ENCODE results near the gene FNDC3B. TPM values are rescaled to one million over a fixed set of nuclear protein-coding genes. Genes with fewer than 3 reads are reported as not detected.
"Not testable (repeated sequence)": the region's sequence is repeated elsewhere in the genome, so short reads cannot be mapped to it uniquely, and the experiment has no call there.

FNDC3B gene
- polyA plus RNA-seq, 2 of the 4 experiments (the other 2 are of a cell fraction) = 29.5 to 33.6 TPM

DNA sequence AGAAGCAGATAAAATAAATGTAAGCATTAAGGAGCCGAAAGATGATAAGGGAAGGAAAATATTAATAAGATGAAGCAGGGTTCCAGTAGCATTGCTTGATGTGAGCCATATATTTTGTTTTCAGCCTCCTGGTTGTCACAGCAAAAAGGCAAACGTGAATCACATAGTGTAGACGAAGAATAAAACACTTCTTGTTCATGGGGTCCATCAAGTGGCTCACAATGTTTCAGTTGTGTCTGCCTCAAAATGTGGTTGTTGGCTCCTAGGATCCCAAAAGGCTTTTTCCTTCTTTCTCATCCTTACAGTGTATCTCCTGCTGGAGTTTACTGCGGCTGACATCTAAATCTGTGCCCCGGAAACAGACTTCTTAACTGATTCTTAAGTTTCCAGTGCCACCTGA is 213.8 kb downstream of the FNDC3B start (continued):
- TF ChIP-seq KDM5A (IDR thresholded peaks at IDR 0.05) (no peak), EP300 (IDR thresholded peaks at IDR 0.05) (no peak), HOXB5 (CRISPR knock-in tag; IDR thresholded peaks at IDR 0.05) (no peak)
- TF ChIP-seq, protein P1, sequence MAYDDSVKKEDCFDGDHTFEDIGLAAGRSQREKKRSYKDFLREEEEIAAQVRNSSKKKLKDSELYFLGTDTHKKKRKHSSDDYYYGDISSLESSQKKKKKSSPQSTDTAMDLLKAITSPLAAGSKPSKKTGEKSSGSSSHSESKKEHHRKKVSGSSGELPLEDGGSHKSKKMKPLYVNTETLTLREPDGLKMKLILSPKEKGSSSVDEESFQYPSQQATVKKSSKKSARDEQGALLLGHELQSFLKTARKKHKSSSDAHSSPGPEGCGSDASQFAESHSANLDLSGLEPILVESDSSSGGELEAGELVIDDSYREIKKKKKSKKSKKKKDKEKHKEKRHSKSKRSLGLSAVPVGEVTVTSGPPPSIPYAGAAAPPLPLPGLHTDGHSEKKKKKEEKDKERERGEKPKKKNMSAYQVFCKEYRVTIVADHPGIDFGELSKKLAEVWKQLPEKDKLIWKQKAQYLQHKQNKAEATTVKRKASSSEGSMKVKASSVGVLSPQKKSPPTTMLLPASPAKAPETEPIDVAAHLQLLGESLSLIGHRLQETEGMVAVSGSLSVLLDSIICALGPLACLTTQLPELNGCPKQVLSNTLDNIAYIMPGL (CRISPR knock-in tag; IDR thresholded peaks at IDR 0.05; ENCODE audit: borderline replicate concordance) = no peak
- TF ChIP-seq, protein P2, sequence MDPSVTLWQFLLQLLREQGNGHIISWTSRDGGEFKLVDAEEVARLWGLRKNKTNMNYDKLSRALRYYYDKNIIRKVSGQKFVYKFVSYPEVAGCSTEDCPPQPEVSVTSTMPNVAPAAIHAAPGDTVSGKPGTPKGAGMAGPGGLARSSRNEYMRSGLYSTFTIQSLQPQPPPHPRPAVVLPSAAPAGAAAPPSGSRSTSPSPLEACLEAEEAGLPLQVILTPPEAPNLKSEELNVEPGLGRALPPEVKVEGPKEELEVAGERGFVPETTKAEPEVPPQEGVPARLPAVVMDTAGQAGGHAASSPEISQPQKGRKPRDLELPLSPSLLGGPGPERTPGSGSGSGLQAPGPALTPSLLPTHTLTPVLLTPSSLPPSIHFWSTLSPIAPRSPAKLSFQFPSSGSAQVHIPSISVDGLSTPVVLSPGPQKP (IDR thresholded peaks at IDR 0.05; ENCODE audit: low read depth, low read length) = no peak

DNA sequence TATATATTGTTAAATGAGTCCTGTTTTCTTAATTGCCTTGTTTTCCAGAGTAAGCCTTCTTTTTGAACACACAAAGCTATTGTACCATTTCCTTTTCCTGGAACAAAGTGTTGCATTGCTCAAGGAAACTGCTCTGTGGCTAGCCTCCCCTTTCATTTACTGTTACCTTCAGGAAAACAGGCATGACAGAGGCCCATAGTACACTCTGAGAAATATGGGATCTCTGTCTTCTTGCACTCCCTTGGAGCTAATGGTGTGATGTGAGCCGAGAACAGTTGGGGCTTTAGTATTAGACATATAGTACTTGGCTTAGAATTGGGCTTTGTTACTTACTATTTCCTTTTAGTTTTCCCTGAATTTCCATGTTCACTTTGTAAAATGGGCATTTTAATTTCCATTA is 215.2 kb downstream of the FNDC3B start:
- POLR2A ChIA-PET = no interaction called here

DNA sequence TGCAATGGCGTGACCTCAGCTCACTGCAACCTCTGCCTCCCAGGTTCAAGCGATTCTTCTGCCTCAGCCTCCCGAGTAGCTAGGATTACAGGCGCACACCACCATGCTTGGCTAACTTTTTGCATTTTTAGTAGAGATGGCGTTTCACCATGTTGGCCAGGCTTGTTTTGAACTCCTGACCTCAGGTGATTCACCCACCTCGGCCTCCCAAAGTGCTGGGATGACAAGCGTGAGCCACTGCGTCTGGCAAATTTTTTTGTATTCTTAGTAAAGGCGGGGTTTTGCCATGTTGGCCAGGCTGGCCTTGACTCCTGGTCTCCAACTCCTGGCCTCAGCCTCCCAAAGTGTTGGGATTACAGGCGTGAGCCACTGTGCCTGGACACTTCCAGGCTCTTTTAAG is 215.9 kb downstream of the FNDC3B start:
- POLR2A ChIA-PET; FAIRE-seq; ATAC-seq; H3K9me3 ChIP-seq; DNase-seq (ENCODE audit: low read depth in 1 of 2, low spot score in 1 of 2); CTCF ChIA-PET; H3K4me2 ChIP-seq; H3K4me3 ChIP-seq: not testable (repeated sequence)
- WGBS (ENCODE audit: missing lambda C conversion rate) = 87% methylated on average over 10 of the region's 10 CpGs
- Histone ChIP-seq H3K27ac (peak overlapping the region in 1 of 2 experiments; percentile 73; a peak in 3 of 6 replicates), H3K4me1 (peaks cover 59% of the 10 kb centered on the region)

More for the DNA sequence above, 215.2 kb downstream of the FNDC3B start:
- Histone ChIP-seq H3K27ac (no peak overlapping the region), H3K4me1 (peaks cover 59% of the 10 kb centered on the region), H3K9me3 (no peaks in the 10 kb centered on the region), H3K4me2 (no peak overlapping the region), H3K4me3 (no peak overlapping the region)
- CTCF ChIA-PET = interaction anchor here (0.7 kb wide), 1 partner anchor 19 kb away, joined by 3 read pairs; no protein-coding TSS in a partner anchor
- DNase-seq (ENCODE audit: low read depth in 1 of 2, low spot score in 1 of 2) = no peak
- no peak for TF ChIP-seq POLR2AphosphoS2 (conservative IDR thresholded peaks at IDR 0.05; ENCODE audit: low read length)
- TF ChIP-seq EHF (CRISPR knock-in tag; IDR thresholded peaks at IDR 0.05) = no peak
- TF ChIP-seq, protein P3, sequence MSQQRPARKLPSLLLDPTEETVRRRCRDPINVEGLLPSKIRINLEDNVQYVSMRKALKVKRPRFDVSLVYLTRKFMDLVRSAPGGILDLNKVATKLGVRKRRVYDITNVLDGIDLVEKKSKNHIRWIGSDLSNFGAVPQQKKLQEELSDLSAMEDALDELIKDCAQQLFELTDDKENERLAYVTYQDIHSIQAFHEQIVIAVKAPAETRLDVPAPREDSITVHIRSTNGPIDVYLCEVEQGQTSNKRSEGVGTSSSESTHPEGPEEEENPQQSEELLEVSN (IDR thresholded peaks at IDR 0.05; ENCODE audit: borderline replicate concordance, low read depth) = no peak
- TF ChIP-seq, protein P4, sequence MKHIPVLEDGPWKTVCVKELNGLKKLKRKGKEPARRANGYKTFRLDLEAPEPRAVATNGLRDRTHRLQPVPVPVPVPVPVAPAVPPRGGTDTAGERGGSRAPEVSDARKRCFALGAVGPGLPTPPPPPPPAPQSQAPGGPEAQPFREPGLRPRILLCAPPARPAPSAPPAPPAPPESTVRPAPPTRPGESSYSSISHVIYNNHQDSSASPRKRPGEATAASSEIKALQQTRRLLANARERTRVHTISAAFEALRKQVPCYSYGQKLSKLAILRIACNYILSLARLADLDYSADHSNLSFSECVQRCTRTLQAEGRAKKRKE (CRISPR knock-in tag; IDR thresholded peaks at IDR 0.05; ENCODE audit: low read depth) = no peak
- no peak for TF ChIP-seq EP300 (IDR thresholded peaks at IDR 0.05)
- no peak for TF ChIP-seq RAD21 (conservative IDR thresholded peaks at IDR 0.05 in 1 of 2, IDR thresholded peaks at IDR 0.05 in 1 of 2)
- TF ChIP-seq MAFK (IDR thresholded peaks at IDR 0.05; ENCODE audit: partially characterized antibody) = no peak
- TF ChIP-seq HDAC2 (IDR thresholded peaks at IDR 0.05) = no peak
- TF ChIP-seq, protein P5, sequence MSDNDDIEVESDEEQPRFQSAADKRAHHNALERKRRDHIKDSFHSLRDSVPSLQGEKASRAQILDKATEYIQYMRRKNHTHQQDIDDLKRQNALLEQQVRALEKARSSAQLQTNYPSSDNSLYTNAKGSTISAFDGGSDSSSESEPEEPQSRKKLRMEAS (IDR thresholded peaks at IDR 0.05) = no peak
- no peak for TF ChIP-seq ZSCAN20 (CRISPR knock-in tag; IDR thresholded peaks at IDR 0.05)
- TF ChIP-seq SREBF2 (IDR thresholded peaks at IDR 0.05) = no peak
- TF ChIP-seq, protein P6, sequence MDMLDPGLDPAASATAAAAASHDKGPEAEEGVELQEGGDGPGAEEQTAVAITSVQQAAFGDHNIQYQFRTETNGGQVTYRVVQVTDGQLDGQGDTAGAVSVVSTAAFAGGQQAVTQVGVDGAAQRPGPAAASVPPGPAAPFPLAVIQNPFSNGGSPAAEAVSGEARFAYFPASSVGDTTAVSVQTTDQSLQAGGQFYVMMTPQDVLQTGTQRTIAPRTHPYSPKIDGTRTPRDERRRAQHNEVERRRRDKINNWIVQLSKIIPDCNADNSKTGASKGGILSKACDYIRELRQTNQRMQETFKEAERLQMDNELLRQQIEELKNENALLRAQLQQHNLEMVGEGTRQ (IDR thresholded peaks at IDR 0.05) = no peak
- no peak for TF ChIP-seq TFCP2L1 (CRISPR knock-in tag; IDR thresholded peaks at IDR 0.05)
- FAIRE-seq = no peak
- 91% methylated on average over 1 of the region's 1 CpG for WGBS (ENCODE audit: missing lambda C conversion rate)
- no peak for ATAC-seq

Measured in A549 (cell line).